ENCODE results near the gene EFCAB8.

Gene EFCAB8

DNA sequence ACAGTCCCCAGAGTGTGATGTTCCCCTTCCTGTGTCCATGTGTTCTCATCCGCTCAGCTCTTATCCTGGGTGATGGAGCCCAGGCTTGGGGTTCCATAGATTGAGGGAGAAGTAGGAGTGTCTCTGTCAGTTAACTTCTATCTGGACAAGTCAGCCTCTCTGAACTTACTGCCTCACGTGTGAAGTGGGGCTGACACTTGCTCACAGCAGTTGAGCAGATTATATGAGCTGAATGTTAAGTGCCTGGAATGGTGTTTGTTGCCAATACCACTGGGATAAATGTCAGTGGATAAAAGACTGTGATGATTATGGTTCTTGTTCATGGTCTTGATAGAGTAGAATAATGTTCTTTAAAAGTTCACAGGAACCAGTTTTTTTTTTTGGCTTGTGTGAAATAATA lies 17.1 kb upstream of the EFCAB8 start:
- DNase-seq (ENCODE audit: low read depth in 2 of 2) = no peak
- H3K4me3 ChIP-seq (replicated peaks in 1 of 2; ENCODE audit: low read depth in 2 of 2, low read length in 2 of 2) = no peak overlapping the region
- TF ChIP-seq, protein P1, sequence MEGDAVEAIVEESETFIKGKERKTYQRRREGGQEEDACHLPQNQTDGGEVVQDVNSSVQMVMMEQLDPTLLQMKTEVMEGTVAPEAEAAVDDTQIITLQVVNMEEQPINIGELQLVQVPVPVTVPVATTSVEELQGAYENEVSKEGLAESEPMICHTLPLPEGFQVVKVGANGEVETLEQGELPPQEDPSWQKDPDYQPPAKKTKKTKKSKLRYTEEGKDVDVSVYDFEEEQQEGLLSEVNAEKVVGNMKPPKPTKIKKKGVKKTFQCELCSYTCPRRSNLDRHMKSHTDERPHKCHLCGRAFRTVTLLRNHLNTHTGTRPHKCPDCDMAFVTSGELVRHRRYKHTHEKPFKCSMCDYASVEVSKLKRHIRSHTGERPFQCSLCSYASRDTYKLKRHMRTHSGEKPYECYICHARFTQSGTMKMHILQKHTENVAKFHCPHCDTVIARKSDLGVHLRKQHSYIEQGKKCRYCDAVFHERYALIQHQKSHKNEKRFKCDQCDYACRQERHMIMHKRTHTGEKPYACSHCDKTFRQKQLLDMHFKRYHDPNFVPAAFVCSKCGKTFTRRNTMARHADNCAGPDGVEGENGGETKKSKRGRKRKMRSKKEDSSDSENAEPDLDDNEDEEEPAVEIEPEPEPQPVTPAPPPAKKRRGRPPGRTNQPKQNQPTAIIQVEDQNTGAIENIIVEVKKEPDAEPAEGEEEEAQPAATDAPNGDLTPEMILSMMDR (IDR thresholded peaks at IDR 0.05; ENCODE audit: low read depth, low read length) = no peak

DNA sequence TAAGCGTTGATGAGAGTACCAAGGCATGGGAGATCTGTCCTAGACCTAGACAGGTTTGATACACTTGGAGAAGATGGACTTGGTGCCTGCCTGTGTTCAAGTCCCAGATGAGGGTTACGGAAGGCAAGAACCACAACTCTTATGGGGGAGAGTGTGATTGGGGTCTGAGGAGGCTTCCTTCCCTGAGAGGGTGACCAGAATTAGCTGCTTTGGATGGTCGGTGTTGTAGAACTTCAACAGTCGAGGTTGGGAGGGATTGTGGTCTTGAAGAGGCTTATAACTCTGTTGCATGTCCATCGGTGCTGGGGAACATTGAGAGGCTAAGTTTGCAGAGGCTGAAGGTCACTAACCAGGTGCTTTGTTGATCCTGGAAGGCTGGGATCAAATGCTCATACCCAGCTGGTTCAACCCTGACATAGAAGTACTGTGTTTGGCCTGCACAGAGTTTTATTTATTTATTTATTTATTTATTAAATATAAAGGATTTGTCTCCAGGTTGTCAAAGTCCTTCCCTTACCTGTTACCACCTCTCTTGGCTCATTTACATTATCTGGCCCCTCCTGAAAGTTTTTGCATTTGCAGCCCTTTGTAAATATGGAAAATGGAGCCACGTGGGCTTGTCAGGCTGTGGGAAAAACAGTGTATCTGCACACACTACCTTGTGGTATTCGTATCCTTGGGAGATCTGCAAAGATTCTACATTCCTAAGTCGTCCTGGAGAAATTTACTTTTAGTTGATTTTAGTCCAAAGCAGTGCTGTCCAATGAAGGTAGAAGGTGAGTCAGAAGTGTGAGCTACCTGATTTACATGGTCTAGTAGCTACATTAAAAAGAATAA lies 15.8 kb upstream of the EFCAB8 start:
- DNase-seq (ENCODE audit: low read depth in 2 of 2) = no peak
- H3K4me3 ChIP-seq (replicated peaks in 1 of 2; ENCODE audit: low read depth in 2 of 2, low read length in 2 of 2) = no peak overlapping the region
- TF ChIP-seq, protein P1 (IDR thresholded peaks at IDR 0.05; ENCODE audit: low read depth, low read length) = no peak

DNA sequence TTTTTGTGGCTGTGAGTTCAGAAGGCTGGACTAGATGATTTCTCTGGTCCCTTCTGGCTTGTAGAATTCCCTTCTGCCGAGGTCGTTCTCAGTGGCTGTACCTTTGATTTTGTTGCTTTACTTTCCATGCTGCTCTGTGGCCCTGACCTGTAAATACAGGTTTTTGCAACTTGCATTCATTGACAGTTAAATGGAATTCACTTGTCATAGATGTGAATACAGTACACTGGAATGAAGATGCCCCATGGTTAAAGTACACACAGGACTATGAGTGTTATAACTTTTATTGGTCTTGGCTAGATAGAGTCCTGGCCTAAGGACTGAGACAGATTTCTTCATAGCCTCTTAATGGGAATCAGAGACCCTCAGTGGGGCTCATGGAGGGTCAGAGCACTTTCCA lies 12.9 kb upstream of the EFCAB8 start:
- no peak overlapping the region for H3K4me3 ChIP-seq (replicated peaks in 1 of 2; ENCODE audit: low read depth in 2 of 2, low read length in 2 of 2)
- no peak for DNase-seq (ENCODE audit: low read depth in 2 of 2)
- TF ChIP-seq, protein P1 (IDR thresholded peaks at IDR 0.05; ENCODE audit: low read depth, low read length) = no peak

DNA sequence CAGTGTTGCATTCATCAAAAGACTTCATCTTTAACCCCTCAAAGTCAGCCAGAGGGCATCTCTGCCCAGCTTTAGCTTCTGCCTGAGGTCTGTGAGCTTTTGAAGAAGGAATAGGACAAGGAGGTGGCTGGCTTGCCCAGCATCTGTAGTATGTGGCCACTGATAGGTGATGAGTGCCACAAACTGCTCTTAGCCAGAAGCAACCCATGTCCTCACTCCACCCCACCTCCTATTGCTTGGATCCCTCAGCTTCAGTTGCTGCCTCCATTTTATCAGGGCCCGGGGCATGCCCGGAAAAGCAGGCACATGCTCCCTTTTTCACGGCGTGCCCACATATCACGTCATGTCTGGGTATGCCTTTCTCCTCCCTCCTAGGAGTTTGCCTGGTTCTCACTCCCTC lies 11.9 kb upstream of the EFCAB8 start:
- TF ChIP-seq, protein P1 (IDR thresholded peaks at IDR 0.05; ENCODE audit: low read depth, low read length) = no peak
- H3K4me3 ChIP-seq (replicated peaks in 1 of 2; ENCODE audit: low read depth in 2 of 2, low read length in 2 of 2) = no peak overlapping the region
- DNase-seq (ENCODE audit: low read depth in 2 of 2) = no peak

DNA sequence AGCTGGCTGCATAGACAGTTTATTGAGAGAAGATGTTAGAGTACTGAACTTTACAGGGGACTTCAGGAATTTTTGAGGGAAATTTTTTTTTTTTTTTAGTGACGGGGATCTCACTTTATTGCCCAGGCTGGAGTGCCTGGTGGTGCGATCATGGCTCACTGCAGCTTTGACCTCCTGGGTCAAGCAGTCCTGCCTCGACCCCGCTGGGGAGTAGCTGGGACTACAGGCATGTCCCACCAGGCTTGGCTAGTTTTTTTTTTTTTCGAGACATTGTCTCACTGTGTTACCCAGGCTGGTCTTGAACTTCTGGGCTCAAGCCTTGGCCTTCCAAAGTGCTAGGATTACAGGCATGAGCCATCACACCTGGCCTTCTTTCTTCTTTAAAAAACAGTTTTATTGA lies 10.8 kb upstream of the EFCAB8 start:
- DNase-seq (ENCODE audit: low read depth in 2 of 2) = no peak
- no peak overlapping the region for H3K4me3 ChIP-seq (replicated peaks in 1 of 2; ENCODE audit: low read depth in 2 of 2, low read length in 2 of 2)
- TF ChIP-seq, protein P1 (IDR thresholded peaks at IDR 0.05; ENCODE audit: low read depth, low read length) = no peak

DNA sequence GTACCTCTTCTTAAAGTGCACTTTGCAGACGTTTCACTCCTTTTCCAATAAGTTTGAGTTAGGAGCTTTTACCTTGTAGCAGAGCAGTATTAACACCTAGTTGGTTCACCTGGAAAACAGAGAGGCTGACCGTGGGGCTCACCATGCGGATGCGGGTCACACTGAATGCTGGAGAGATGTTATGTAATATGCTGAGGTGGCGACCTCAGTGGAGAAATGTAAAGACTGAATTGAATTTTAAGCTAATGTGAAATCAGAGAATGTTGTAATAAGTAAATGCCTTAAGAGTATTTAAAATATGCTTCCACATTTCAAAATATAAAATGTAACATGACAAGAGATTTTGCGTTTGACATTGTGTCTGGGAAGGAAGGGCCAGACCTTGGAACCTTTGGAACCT lies 9.9 kb upstream of the EFCAB8 start:
- no peak for DNase-seq (ENCODE audit: low read depth in 2 of 2)
- H3K4me3 ChIP-seq (replicated peaks in 1 of 2; ENCODE audit: low read depth in 2 of 2, low read length in 2 of 2) = no peak overlapping the region
- TF ChIP-seq, protein P1 (IDR thresholded peaks at IDR 0.05; ENCODE audit: low read depth, low read length) = no peak

DNA sequence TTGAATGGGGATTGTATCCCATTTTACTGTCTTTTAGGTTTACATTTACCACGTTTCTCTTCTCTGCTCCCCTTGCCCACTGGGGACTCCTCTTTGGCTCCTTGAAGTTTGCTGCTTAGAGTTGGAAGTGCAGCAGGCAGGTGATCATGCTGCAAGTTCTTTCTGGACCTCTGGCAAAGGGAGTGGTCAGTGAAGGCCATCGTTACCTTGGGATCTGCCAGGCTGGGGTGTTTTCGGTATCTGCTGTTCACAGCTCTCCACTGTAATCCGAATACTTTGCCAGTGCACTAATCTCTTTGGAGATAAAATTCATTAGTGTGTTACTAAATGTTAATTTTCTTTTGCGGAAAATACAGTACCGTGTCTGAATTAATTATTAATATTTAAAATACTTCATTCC lies 9.1 kb upstream of the EFCAB8 start:
- no peak overlapping the region for H3K4me3 ChIP-seq (replicated peaks in 1 of 2; ENCODE audit: low read depth in 2 of 2, low read length in 2 of 2)
- TF ChIP-seq, protein P1 (IDR thresholded peaks at IDR 0.05; ENCODE audit: low read depth, low read length) = no peak
- DNase-seq (ENCODE audit: low read depth in 2 of 2) = no peak
